Measurements from ENCODE around the gene CXCL12.

GRCh38 chr10:44333511-44333910 is 51.4 kb downstream of the CXCL12 start:
- no peak for TF ChIP-seq POLR2AphosphoS5 (IDR thresholded peaks at IDR 0.05; ENCODE audit: insufficient read depth, low read depth, low read length)
- TF ChIP-seq POLR2A (IDR thresholded peaks at IDR 0.05; ENCODE audit: low read depth, low read length): no peak
- TF ChIP-seq CTCF (IDR thresholded peaks at IDR 0.05; ENCODE audit: extremely low read depth in 1 of 2, insufficient read depth in 1 of 2, low read depth in 1 of 2, low read length in 2 of 2): no peak
- no peak for TF ChIP-seq GATA2 (IDR thresholded peaks at IDR 0.05; ENCODE audit: insufficient read depth, insufficient read length, low read depth, low read length)
- TF ChIP-seq MAX (IDR thresholded peaks at IDR 0.05; ENCODE audit: insufficient read depth, insufficient read length): no peak
- no peak for TF ChIP-seq MYC (IDR thresholded peaks at IDR 0.05; ENCODE audit: low read depth, low read length)

Measured in endothelial cell of umbilical vein (primary cell).